Prostate gland (tissue), 2 donors: ENCODE results near the gene KNL1.
"Not testable (repeated sequence)": the region's sequence is repeated elsewhere in the genome, so short reads cannot be mapped to it uniquely, and the experiment has no call there.

Experiments used
- CTCF ChIP-seq, 4 experiments: fragments of 200-600 bp in 2 of 4; fragments of 450-650 bp in 2 of 4; sonication (generic) in 2 of 4; IDR thresholded peaks; 1 replicate in 3 of 4; 2 replicates in 1 of 4; pipeline ENCODE4 v1.5.1; 2016 to 2019; ENCODE audit warnings: antibody characterized with exemption in 4 of 4, mild to moderate bottlenecking in 2 of 4, moderate library complexity in 2 of 4
- POLR2A ChIP-seq: fragments of 450-650 bp; IDR thresholded peaks from one replicate; pipeline ENCODE4 v1.6.1; 2016; ENCODE audit warnings: antibody characterized with exemption, mild to moderate bottlenecking
- POLR2AphosphoS5 ChIP-seq: sonication (generic); formaldehyde crosslinking; IDR thresholded peaks from one replicate; pipeline ENCODE4 v1.6.1; 2017; ENCODE audit warnings: antibody characterized with exemption

GRCh38 chr15:40676290-40676689 is 82.2 kb downstream of the KNL1 start:
- not testable (repeated sequence) for TF ChIP-seq CTCF (IDR thresholded peaks at IDR 0.05); POLR2AphosphoS5; POLR2A
